H9 (cell line): ENCODE data around the gene CMTM2. TPM values are rescaled to one million over a fixed set of nuclear protein-coding genes. Genes with fewer than 3 reads are reported as not detected.

Source experiments
- DNase-seq: peaks from one replicate; pipeline ENCODE4 v3.0.0-alpha.2; 2017
- H2AFZ ChIP-seq: one replicate; pipeline ENCODE4 v1.6.1; 2013; ENCODE audit warnings: mild to moderate bottlenecking, low read length, control low read depth, moderate library complexity
- H2AK5ac ChIP-seq: 2 replicates; pipeline ENCODE4 v1.6.1; 2013; ENCODE audit warnings: low read length, control low read depth, mixed read lengths; ENCODE audit not compliant: insufficient read length
- H2BK120ac ChIP-seq: one replicate; pipeline ENCODE4 v1.6.1; 2013; ENCODE audit warnings: low read depth, mild to moderate bottlenecking, low read length, control low read depth, inconsistent platforms; ENCODE audit not compliant: poor library complexity, severe bottlenecking
- H2BK12ac ChIP-seq: 2 replicates; pipeline ENCODE4 v1.6.1; 2013; ENCODE audit warnings: low read length, control low read depth, mixed read lengths, low read depth; ENCODE audit not compliant: insufficient read length
- H2BK15ac ChIP-seq: 2 replicates; pipeline ENCODE4 v1.6.1; 2013; ENCODE audit warnings: low read depth, low read length, control low read depth
- H2BK20ac ChIP-seq: one replicate; pipeline ENCODE4 v1.6.1; 2013; ENCODE audit warnings: low read depth, mild to moderate bottlenecking, low read length, control low read depth, inconsistent platforms; ENCODE audit not compliant: poor library complexity, severe bottlenecking
- H2BK5ac ChIP-seq: 2 replicates; pipeline ENCODE4 v1.6.1; 2013; ENCODE audit warnings: low read length, control low read depth, mixed read lengths; ENCODE audit not compliant: insufficient read length
- H3K14ac ChIP-seq: 2 replicates; pipeline ENCODE4 v1.6.1; 2013; ENCODE audit warnings: low read length, control low read depth; ENCODE audit not compliant: insufficient read depth
- H3K18ac ChIP-seq: 2 replicates; pipeline ENCODE4 v1.6.1; 2013; ENCODE audit warnings: low read depth, mild to moderate bottlenecking, mixed read lengths, low read length, control low read depth; ENCODE audit not compliant: insufficient read length
- H3K23ac ChIP-seq: 2 replicates; pipeline ENCODE4 v1.6.1; 2013; ENCODE audit warnings: low read length, control low read depth, mixed read lengths, low read depth; ENCODE audit not compliant: insufficient read length
- H3K23me2 ChIP-seq: 2 replicates; pipeline ENCODE4 v1.6.1; 2013; ENCODE audit warnings: low read depth, mild to moderate bottlenecking, mixed read lengths, low read length, control low read depth; ENCODE audit not compliant: insufficient read length, poor library complexity, severe bottlenecking
- H3K27ac ChIP-seq: 2 replicates; pipeline ENCODE4 v1.5.1; 2013; ENCODE audit warnings: low read length, control low read depth, mixed read lengths, low read depth; ENCODE audit not compliant: insufficient read length
- H3K27me3 ChIP-seq: 2 replicates; pipeline ENCODE4 v1.6.1; 2013; ENCODE audit warnings: low read length, control low read depth, inconsistent platforms; ENCODE audit not compliant: insufficient read depth
- H3K4ac ChIP-seq: 2 replicates; pipeline ENCODE4 v1.6.1; 2013; ENCODE audit warnings: low read depth, mild to moderate bottlenecking, control low read depth, inconsistent platforms, low read length, moderate library complexity
- H3K4me1 ChIP-seq: 2 replicates; pipeline ENCODE4 v1.6.1; 2013; ENCODE audit warnings: low read length, control low read depth, inconsistent platforms; ENCODE audit not compliant: insufficient read depth
- H3K4me2 ChIP-seq: 2 replicates; pipeline ENCODE4 v1.6.1; 2013; ENCODE audit warnings: low read length, control low read depth, mixed read lengths; ENCODE audit not compliant: insufficient read length, insufficient read depth
- H3K56ac ChIP-seq: 2 replicates; pipeline ENCODE4 v1.6.1; 2013; ENCODE audit warnings: low read depth, mild to moderate bottlenecking, mixed read lengths, low read length, control low read depth; ENCODE audit not compliant: insufficient read length
- H3K79me1 ChIP-seq: 2 replicates; pipeline ENCODE4 v1.6.1; 2013; ENCODE audit warnings: low read depth, mild to moderate bottlenecking, moderate library complexity, low read length, control low read depth, inconsistent platforms; ENCODE audit not compliant: insufficient read depth, poor library complexity, severe bottlenecking
- H3K79me2 ChIP-seq: 2 replicates; pipeline ENCODE4 v1.6.1; 2013; ENCODE audit warnings: low read length, control low read depth, inconsistent platforms; ENCODE audit not compliant: insufficient read depth
- H3K9ac ChIP-seq: 2 replicates; pipeline ENCODE4 v1.6.1; 2013; ENCODE audit warnings: low read length, control low read depth, mixed read lengths; ENCODE audit not compliant: insufficient read length; ENCODE audit errors: extremely low read depth
- H3K9me3 ChIP-seq: one replicate; pipeline ENCODE4 v1.6.1; 2013; ENCODE audit warnings: low read depth, low read length, inconsistent platforms; ENCODE audit not compliant: control insufficient read depth
- H3T11ph ChIP-seq: one replicate; pipeline ENCODE4 v1.6.1; 2013; ENCODE audit warnings: mild to moderate bottlenecking, low read length, control low read depth, inconsistent platforms
- H4K20me1 ChIP-seq: one replicate; pipeline ENCODE4 v1.6.1; 2013; ENCODE audit not compliant: control insufficient read depth, insufficient read length, insufficient read depth
- H4K5ac ChIP-seq: 2 replicates; pipeline ENCODE4 v1.6.1; 2013; ENCODE audit warnings: low read depth, mild to moderate bottlenecking, mixed read lengths, low read length, control low read depth; ENCODE audit not compliant: insufficient read length
- H4K8ac ChIP-seq: replicated peaks from 2 replicates; pipeline ENCODE4 v1.6.1; 2013; ENCODE audit warnings: low read length, control low read depth, mixed read lengths, low read depth; ENCODE audit not compliant: insufficient read length
- H4K91ac ChIP-seq: 2 replicates; pipeline ENCODE4 v1.6.1; 2013; ENCODE audit warnings: low read depth, mild to moderate bottlenecking, moderate library complexity, mixed read lengths, low read length, control low read depth; ENCODE audit not compliant: insufficient read length
- H3K27ac Mint-ChIP-seq, 3 experiments: 2 replicates in 2 of 3; 3 replicates in 1 of 3; pipeline ENCODE4 v1.8.0; 2020 to 2021; ENCODE audit warnings: mixed read lengths in 3 of 3, mild to moderate bottlenecking in 1 of 3, moderate library complexity in 1 of 3
- H3K27me3 Mint-ChIP-seq: 2 replicates; pipeline ENCODE4 v1.8.0; 2021; ENCODE audit warnings: low read depth, mild to moderate bottlenecking, moderate library complexity, mixed read lengths
- H3K36me3 Mint-ChIP-seq, 3 experiments: 2 replicates in 2 of 3; 3 replicates in 1 of 3; pipeline ENCODE4 v1.8.0; 2020 to 2021; ENCODE audit warnings: low read depth in 3 of 3, mixed read lengths in 3 of 3; ENCODE audit not compliant: insufficient read depth in 1 of 3
- H3K4me1 Mint-ChIP-seq, 2 experiments: 2 replicates each; pipeline ENCODE4 v1.8.0; 2020; ENCODE audit warnings: mixed read lengths in 2 of 2
- H3K4me3 Mint-ChIP-seq, 2 experiments: 2 replicates in 1 of 2; 3 replicates in 1 of 2; pipeline ENCODE4 v1.8.0; 2020 to 2021; ENCODE audit warnings: mild to moderate bottlenecking in 2 of 2, mixed read lengths in 2 of 2, moderate library complexity in 1 of 2
- H3K9me3 Mint-ChIP-seq, 2 experiments: 2 replicates in 1 of 2; 3 replicates in 1 of 2; pipeline ENCODE4 v1.8.0; 2020; ENCODE audit warnings: mild to moderate bottlenecking in 2 of 2, mixed read lengths in 2 of 2, moderate library complexity in 1 of 2
- WGBS: extraction: QIAGEN DNeasy Blood & Tissue Kit; methylation state at CpG from one replicate; pipeline ENCODE4 v1.1.7; 2013; ENCODE audit warnings: missing lambda C conversion rate, low lambda C conversion rate, mixed read lengths; ENCODE audit not compliant: insufficient read length; ENCODE audit errors: extremely low coverage; 5-methylcytosine and 5-hydroxymethylcytosine counted together
- total RNA-seq: library from RNA; stranded (reverse); gene quantifications from 2 replicates; pipeline ENCODE4 v1.2.1, GENCODE V29; 2021
- TF ChIP-seq, protein P1 (sequence below): fragments of 200-600 bp; sonication (generic); conservative IDR thresholded peaks from 3 replicates; pipeline ENCODE4 v1.8.0; 2021; ENCODE audit warnings: antibody characterized with exemption, mild to moderate bottlenecking

The CMTM2 gene
- total RNA-seq, 1 experiment from 2014 or later: not detected

DNA sequence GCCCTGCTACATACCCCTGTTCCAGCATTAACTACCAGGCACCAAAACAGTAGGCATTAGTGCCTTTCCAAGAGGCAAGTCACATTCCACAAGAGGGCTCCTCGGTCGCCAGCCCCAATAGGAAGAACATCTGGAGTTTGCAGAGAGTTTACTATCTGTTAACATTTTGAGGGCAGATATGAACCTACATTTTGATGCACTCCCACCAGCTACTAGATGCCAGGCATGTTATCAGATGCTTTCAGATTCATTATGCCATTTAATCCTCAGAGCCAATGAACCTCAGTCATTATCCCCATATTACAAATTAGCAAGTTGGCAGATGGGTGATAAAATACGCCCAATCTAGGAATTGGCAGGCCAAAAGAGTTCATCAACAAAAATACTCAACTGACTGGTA lies 4.2 kb upstream of the CMTM2 start:
- Mint-ChIP-seq H3K4me3 (no peak overlapping the region), H3K9me3 (no peaks in the 10 kb centered on the region), H3K4me1 (peaks cover 10 to 12% of the 10 kb centered on the region in 2 experiments), H3K36me3 (no peaks in the 10 kb centered on the region), H3K27me3 (peaks cover 31% of the 10 kb centered on the region), H3K27ac (no peak overlapping the region; a peak in 1 of 7 replicates)
- Histone ChIP-seq H4K8ac (no peak overlapping the region), H2AFZ (no peak overlapping the region), H3K23me2 (no peaks in the 10 kb centered on the region), H2AK5ac (no peak overlapping the region), H2BK5ac (no peak overlapping the region), H3K9ac (no peak overlapping the region), H3K79me1 (no peaks in the 10 kb centered on the region), H3K56ac (no peak overlapping the region), H3K4me1 (no peaks in the 10 kb centered on the region; the same call in 1 of the 2 replicates), H2BK120ac (no peak overlapping the region), H4K5ac (no peak overlapping the region), H3K23ac (no peak overlapping the region), H3K27ac (no peak overlapping the region), H3K18ac (no peak overlapping the region), H3K14ac (no peak overlapping the region), H2BK15ac (no peak overlapping the region), H3K79me2 (no peaks in the 10 kb centered on the region), H2BK12ac (no peak overlapping the region), H4K20me1 (no peaks in the 10 kb centered on the region), H2BK20ac (no peak overlapping the region), H3K27me3 (peaks cover 13% of the 10 kb centered on the region; the same call in 1 of the 2 replicates), H3T11ph (no peak overlapping the region), H3K4me2 (no peak overlapping the region), H3K4ac (no peak overlapping the region), H3K9me3 (no peaks in the 10 kb centered on the region), H4K91ac (no peak overlapping the region)
- WGBS: no CpG with 5 or more reads among the region's 3 CpGs
- DNase-seq: no peak
- TF ChIP-seq, protein P1, sequence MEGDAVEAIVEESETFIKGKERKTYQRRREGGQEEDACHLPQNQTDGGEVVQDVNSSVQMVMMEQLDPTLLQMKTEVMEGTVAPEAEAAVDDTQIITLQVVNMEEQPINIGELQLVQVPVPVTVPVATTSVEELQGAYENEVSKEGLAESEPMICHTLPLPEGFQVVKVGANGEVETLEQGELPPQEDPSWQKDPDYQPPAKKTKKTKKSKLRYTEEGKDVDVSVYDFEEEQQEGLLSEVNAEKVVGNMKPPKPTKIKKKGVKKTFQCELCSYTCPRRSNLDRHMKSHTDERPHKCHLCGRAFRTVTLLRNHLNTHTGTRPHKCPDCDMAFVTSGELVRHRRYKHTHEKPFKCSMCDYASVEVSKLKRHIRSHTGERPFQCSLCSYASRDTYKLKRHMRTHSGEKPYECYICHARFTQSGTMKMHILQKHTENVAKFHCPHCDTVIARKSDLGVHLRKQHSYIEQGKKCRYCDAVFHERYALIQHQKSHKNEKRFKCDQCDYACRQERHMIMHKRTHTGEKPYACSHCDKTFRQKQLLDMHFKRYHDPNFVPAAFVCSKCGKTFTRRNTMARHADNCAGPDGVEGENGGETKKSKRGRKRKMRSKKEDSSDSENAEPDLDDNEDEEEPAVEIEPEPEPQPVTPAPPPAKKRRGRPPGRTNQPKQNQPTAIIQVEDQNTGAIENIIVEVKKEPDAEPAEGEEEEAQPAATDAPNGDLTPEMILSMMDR: no peak
